Cardiac fibroblast (primary cell): Measurements from ENCODE around the gene CNP.

Experiments
- DNase-seq, 2 donors: peaks; one replicate each; pipeline versions ENCODE4 v3.0.0 to v3.0.0-alpha.2; 2010; ENCODE audit warnings: low read depth in 2 of 2
- H3K4me3 ChIP-seq, 2 donors: replicated peaks in 1 of 2; 1 replicate in 1 of 2; 2 replicates in 1 of 2; pipeline ENCODE4 v1.5.1; 2011; ENCODE audit warnings: low read depth in 2 of 2, low read length in 2 of 2, mild to moderate bottlenecking in 2 of 2, moderate library complexity in 1 of 2
- TF ChIP-seq, protein P1 (sequence below): IDR thresholded peaks from one replicate; pipeline ENCODE4 v1.5.1; 2011; ENCODE audit warnings: low read depth, mild to moderate bottlenecking, low read length, inconsistent platforms

Gene CNP

DNA sequence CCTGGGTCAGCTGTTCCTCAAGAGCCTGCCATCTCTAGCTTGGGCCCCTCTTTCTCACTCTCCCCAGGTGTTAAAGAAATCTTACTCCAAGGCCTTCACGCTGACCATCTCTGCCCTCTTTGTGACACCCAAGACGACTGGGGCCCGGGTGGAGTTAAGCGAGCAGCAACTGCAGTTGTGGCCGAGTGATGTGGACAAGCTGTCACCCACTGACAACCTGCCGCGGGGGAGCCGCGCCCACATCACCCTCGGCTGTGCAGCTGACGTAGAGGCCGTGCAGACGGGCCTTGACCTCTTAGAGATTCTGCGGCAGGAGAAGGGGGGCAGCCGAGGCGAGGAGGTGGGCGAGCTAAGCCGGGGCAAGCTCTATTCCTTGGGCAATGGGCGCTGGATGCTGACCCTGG is 6.8 kb downstream of the CNP start:
- TF ChIP-seq, protein P1, sequence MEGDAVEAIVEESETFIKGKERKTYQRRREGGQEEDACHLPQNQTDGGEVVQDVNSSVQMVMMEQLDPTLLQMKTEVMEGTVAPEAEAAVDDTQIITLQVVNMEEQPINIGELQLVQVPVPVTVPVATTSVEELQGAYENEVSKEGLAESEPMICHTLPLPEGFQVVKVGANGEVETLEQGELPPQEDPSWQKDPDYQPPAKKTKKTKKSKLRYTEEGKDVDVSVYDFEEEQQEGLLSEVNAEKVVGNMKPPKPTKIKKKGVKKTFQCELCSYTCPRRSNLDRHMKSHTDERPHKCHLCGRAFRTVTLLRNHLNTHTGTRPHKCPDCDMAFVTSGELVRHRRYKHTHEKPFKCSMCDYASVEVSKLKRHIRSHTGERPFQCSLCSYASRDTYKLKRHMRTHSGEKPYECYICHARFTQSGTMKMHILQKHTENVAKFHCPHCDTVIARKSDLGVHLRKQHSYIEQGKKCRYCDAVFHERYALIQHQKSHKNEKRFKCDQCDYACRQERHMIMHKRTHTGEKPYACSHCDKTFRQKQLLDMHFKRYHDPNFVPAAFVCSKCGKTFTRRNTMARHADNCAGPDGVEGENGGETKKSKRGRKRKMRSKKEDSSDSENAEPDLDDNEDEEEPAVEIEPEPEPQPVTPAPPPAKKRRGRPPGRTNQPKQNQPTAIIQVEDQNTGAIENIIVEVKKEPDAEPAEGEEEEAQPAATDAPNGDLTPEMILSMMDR = no peak
- no peak overlapping the region for H3K4me3 ChIP-seq
- DNase-seq = no peak

GRCh38 chr17:41974031-41974430 is 7.4 kb downstream of the CNP start:
- DNase-seq = no peak
- TF ChIP-seq, protein P1 = no peak

GRCh38 chr17:41974658-41975057 is 8.1 kb downstream of the CNP start:
- no peak overlapping the region for H3K4me3 ChIP-seq
- DNase-seq = no peak
- TF ChIP-seq, protein P1 = no peak

More at GRCh38 chr17:41974031-41974430, 7.4 kb downstream of the CNP start:
- H3K4me3 ChIP-seq = no peak overlapping the region

GRCh38 chr17:41975099-41976083 is 8.8 kb downstream of the CNP start:
- TF ChIP-seq, protein P1 = no peak
- peak in 1 of 2 donors; percentile 20 for DNase-seq
- no peak overlapping the region for H3K4me3 ChIP-seq

- H3K4me3 ChIP-seq = no peak overlapping the region
- TF ChIP-seq, protein P1 = no peak
- DNase-seq = no peak
These were observed 9.7 kb downstream of the CNP start for GRCh38 chr17:41976142-41976768.

GRCh38 chr17:41977991-41978390 is 11.4 kb downstream of the CNP start:
- TF ChIP-seq, protein P1 = no peak
- no peak for DNase-seq
- no peak overlapping the region for H3K4me3 ChIP-seq
